ENCODE data around the gene PRRG2.

Gene PRRG2

DNA sequence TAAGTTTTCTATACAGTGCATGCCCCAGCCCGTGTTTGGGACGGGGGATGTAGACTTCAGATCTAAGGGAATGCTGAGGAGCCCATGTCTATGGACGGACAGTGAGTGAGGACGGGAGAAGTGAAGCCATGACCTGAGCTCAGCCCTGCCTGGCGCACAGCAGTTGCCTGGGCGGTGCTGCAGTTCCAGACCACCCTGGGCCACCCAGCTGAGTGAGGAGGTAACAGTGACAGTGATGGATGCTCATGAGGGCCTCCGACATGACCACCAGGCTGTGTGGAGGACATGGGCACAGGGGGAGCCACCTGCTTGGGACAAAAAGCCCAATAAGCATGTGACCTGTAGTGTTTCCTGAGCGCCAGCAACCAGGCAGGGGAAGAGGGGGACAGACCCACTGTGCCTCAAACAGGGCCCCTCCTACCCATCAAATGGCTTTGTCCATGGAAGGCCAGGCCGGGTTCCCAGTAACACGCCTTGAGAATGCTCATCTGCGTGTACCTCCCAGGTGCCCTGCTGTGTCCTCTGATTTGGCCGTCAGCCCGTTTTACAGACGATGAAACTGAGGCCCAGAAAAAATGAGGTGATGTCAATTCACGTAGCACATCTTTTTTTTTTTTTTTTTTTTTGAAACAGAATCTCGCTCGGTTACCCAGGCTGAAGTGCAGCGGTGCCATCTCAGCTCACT is 23.3 kb upstream of the PRRG2 start:
- DNase-seq, result no peak

DNA sequence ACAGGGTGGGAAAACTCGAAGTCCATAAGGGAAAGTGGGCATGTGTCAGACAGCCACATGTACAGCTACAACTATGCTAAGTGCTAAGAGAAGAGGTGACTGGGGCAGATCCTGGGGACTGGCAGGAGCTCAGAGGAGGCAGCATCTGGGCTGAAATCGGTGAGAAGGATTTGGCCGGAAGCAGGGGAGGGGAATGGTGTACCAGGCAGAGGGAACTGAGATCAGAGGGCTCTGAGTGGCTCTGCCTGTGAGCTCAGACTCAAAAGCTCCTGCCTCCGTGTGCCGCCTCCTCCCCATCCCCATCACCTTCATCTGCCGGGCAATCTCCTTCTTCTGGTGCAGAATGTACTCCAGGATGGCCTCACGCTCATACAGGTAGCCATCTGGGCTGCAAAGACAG is 22.5 kb upstream of the PRRG2 start:
- DNase-seq, result no peak

DNA sequence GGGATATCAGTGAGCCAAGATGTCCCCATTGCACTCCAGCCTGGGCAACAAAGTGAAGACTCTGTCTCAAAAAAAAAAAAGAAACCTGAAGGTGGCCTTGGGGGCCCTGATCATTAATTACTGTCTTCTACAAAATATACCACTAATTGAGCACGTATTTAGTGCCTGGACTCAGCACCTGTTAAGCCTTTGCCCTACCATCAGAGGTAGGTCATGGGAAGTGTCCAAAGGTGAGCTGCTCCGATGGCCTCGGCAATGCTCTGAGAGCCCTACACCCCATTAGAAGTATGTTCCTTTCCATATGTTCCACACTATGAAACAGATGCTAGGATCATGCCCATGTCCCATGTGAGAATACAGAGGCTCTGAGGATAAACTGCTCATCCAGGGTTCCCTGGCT is 21.7 kb upstream of the PRRG2 start:
- no peak for DNase-seq

DNA sequence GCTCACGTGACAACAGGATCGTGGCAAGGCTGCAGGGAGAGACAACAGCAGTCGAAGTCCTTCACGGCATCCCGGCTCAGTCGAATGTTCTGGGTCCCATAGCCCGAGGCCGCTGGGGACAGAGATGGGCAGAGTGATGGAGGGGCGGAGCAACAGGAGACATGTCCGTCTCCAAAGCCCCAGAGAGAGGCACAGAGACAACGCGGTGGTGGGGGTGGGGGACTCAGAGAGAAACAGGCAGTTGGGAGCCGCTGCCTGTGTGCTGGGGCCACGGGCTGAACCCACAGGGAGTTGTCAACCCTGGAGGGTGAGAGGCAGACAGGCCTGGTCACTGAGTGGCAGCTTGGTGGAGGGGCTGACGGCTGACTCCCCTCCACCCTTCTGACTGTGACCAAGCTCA is 21.2 kb upstream of the PRRG2 start:
- DNase-seq, result no peak

DNA sequence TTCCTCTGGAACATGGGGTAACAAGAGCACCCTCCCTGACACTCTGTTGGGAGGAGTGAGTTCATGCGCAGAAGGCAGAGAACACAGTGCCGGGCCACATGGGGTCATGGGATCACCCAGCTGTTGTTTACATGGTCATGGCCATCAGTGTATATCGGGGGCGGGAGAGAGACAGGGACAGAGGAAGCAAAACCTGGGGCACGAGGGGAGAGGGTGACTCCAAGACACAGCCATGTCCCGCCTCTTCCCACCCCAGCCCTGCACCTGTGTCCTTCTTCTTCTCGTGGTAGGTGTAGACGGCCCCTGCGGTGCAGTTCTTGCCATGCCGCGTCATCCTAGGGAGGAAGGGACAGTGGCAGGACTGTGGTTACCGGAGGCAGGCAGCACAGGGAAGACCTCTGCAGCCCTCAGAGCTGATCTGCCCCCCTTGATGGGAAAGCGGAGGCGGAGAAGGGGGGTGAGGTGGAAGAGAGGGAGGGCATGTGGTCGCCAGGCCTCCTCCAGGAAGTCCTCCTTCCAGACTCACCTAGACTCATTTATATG is 20.7 kb upstream of the PRRG2 start:
- DNase-seq, result peak in 1 of 2 donors; percentile 50

DNA sequence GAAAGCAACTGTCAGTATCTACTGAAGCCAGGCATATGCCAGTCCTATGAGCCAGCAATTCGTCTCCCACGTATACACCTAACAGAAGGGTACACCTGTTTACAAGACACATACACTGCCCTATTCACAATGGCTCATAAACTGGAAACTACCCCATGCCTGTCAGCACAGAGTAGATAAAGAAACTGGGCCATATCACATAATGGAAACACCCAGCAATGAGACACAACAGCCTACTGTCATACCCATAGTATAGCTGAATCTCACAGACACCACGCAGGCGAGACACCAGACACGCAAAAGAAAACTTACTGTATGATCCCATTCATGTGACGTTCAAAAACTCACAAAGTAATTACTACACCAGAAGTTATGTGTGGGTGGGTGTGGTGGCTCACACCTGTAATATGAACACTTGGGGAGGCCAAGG is 16.5 kb upstream of the PRRG2 start:
- no peak for DNase-seq

DNA sequence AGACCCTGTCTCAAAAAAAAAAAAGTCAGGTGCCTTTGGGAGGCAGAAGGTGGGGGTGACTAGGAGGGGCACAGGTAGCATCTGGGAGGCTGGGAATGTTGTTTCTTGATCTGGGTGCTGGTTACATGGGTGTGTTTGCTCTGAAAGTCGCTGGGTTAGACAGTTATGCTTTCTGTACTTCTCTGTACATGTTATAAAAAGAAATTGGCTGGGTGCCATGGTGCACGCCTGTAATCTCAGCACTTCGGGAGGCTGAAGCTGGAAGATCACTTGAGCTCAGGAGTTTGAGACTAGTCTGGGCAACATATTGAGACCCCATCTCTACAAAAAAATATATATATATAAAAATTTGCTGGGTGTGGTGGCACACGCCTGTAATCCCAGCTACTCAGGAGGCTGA is 15.9 kb upstream of the PRRG2 start:
- no peak for DNase-seq

DNA sequence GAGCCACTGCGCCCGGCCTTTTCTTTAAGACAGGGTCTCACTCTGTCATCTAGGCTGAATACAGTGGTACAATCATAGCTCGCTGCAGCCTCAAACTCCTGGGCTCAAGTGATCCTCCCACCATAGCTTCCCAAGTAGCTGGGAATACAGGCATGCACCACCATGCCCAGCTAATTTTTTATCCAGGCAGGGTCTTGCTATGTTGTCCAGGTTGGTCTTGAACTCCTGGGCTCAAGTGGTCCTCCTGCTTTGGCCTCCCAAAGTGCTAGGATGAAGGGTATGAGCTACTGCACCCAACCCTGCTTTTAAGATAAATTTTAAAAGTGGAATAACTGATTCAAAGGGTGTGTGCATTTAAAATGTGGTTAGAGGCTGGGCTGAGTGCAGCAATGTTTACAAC is 14.8 kb upstream of the PRRG2 start:
- DNase-seq, result no peak

DNA sequence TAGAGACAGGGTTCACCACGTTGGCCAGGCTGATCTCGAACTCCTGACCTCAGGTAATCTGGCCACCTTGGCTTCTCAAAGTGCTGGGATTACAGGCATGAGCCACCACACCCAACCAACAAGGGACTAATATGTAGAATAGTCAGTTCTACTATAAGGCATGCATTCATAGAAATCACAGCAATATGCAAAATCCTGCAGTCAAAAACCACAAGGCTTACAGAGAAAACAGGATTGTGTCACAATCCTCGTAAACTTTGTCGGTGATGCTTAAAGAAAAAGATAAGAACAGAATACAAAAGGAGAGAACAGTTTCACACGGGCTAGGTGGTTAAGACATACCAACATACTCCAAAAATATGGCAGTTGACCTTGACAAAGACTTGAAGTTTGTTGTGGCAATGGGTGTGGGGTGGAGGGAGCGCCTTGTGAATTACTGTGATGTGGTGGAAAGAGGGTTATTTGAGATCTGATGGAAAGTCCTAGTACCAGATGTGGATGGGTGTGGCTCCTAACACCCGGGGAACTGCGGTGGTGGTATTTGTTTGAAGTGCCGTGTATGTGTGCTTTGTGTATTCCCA is 13.2 kb upstream of the PRRG2 start:
- peak; percentile 80 to 86 for DNase-seq

DNA sequence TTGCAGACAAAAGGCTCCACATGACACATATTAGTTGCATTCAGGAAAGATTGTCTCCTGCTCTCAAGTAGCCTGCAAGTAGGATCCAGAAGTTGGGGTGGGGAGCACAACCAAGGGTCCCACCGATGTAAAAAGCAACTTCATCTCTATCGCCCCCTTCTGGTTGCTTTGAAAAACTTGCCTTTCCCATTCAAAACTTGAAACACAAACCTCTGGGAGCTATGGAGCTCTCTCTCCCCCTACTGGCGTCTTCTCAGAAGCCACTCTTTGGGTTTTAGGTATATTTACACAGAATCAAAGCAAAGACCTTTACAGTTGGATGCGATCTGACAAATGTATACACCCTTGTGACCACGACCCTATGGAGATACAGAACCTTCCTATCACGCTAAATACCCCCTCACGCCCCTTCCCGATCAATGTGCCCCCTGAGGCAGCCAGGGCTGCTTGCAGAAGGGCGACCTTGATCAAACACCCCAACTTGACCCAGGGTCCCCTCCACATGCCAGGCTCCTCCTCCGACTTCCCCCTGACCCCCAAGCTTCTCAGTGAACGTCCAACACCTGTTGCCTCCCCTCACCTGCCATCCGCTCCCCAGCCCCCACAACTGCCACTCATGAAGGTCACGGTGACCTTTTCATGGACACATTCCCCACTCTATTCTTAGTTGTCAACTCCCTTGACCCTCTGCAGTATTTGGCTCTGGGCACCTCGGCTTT is 10.8 kb upstream of the PRRG2 start:
- peak; percentile 77 to 86 for DNase-seq

DNA sequence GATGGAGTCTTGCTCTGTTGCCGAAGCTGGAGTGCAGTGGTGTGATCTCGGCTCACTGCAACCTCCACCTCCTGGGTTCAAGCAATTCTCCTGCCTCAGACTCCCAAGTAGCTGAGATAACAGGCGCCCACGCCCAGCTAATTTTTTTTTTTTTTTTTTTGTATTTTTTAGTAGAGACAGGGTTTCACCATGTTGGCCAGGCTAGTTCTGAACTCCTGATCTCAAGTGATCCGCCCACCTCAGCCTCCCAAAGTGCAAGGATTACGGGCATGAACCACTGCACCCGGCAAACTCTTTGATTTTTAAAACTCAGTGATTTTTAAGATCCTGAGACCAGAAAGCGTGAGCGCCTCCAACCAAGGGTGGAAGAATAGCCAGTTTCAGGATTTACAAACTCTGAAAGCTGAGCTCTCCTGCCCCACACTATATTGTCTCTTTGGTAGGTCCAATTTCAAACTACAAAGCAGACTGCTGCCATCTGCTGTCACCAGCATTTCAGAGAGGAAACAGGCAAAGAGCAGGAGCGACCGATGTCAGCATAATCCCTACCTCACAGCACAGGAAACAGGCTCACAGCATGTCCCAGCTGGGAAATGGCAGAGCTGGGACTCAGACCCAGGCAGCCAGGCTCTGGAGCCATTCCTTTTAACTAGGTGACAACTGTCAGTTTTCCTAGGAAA is 10.0 kb upstream of the PRRG2 start:
- DNase-seq, result peak; percentile 47 to 52

DNA sequence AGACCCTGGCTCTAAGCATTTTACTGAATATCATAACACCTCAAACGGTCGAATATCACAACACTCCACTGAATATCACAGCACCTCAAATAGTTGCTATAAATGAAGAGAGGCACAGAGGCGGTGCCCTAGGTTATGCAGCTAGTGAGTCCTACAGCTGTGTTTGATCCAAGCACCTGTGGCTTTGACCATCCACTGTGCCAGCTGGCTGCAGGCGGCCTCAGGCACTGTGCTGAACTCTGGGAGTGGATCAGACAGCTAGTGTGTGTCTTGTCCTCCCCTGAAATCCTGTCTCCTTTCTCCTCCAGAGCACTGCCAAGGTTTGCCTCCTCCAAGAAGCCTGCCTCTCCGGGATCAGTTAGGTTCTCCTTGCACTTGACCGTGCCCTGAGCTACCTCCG is 8.1 kb upstream of the PRRG2 start:
- no peak for DNase-seq

DNA sequence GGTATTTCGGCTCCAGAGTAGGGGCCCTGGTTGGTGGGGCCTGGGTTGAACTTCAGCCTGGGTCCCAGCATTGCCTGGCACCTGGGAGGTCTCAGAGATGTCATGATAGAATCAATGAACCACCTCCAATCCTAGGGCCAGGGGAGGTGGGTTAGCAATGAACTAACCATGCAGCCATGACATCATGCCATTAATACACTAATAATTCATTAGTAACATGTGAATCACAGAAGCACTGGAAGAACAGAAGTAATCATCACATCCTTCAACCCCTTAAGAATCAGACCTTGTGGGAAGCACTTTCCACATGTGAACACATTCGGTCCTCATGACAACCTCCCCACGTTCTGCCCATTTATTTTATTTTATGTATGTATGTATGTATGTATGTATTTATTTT is 7.7 kb upstream of the PRRG2 start:
- DNase-seq, result no peak

DNA sequence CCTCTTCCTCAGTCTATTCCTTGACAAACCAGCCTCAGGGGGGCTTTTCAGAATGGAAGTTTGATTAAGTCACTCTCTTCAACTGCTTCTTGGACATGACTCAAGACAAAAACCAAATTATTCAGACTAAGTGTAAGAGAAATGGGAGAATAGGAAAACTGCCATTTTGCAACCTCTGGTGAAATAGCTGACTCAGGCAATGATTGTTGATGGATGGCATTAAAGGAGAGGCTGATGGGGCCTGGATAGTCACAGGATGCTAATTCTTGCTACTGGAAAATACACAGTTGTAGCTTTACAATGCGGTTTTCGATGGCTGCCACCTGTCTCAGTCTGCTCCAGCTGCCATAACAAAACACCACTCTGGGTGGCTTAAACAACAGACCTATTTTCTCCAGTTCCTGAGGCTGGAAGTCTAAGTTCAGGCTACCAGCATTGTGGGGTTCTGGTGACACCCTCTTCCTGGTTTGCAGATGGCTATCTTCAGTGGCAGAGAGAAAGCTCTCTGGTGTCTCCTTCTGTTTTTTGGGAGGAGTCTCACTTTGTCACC is 6.8 kb upstream of the PRRG2 start:
- no peak for DNase-seq

DNA sequence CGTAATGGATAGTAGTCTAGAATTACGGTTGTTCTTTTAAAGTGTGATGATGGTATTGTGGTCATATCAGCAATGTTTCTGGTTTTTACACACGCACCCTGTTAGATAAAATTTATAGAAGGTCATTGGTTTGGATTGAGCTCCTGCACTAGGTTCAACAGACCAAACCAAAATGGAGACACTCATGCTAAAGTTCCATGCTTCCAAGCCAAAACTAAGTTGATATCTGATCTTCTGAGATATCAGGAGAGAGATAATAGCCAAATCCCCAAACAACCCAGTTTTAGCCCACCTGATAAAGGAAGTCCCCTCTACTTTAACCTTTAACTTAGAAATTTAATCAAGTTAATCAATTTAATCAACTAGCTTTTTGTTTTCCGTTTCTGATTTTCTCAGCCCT is 1.9 kb upstream of the PRRG2 start:
- DNase-seq, result no peak

DNA sequence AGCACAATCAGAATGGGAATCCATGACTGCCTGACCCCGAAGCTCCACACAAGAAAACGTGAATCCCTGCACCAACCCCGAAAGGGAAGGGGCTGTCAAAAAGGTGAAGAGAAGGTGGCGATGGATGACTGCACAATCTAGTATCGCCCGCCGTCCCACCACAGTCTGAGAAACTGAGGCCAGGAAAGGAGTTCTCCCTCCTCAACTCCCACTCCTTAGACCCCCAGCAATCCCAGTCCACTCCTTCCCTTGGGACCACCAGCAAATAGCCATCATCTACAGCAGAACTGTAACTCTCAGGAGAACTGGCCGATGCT is 1.2 kb upstream of the PRRG2 start:
- DNase-seq, result no peak

DNA sequence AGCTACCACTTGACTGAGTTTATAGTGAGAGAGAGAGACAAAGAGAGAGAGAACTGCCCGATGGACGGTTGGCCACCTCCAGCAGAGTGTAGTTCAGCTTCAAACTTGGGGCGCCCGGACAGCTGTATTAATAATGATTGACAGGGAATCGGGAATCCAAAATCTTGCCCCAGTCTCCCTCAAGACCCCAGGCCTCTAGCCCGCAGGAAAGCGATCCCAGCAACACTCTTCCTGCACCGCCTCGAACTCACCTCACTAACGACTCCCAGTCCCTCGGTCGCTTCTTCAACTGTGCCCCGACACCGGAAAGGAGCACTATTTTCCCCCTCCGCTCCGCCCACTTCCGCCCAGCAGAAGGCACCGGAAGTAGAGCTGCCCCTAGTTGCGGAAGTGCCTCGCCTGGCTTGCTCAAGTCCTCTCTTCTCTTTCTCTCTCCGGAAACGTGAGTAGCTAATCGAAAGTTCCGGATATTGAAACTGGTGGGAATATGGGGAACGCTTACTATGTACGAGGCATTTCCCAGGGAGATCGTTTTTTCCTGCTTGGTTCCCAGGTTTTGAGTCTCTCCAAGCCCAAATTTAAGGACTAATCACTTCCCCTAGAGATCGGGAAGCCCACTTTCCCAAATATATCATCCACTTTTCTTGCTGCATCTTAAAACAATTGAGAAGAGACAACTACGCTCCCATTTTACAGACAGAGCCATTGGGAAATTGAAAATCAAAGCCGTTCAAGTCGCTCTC is 681 bp upstream of the PRRG2 start, which contains the start of gene NOSIP:
Gene NOSIP, minus strand, starts transcription at position 293 of the 743 bp plus-strand sequence. CDS start 19,865 bp downstream, outside the sequence.
- DNase-seq, result peak; percentile 95 to 97

DNA sequence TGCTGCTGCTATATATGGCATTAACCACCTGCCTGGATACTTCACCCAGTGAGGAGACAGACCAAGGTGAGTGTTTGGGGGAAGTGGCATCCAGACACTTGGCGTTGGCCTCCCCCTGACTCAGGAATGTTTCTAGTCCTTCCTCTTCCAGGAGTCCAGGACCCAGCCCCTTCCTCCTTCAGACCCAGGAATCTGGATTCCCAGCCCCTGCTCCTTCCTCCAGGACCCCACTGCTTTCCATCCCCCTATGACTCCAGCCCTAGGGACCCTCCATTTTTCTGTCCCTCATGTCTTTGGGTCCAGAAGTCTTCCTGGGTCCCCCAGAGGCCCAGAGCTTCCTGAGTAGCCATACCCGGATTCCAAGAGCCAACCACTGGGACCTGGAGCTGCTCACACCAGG is 2.1 kb downstream of the PRRG2 start:
- DNase-seq, result no peak

DNA sequence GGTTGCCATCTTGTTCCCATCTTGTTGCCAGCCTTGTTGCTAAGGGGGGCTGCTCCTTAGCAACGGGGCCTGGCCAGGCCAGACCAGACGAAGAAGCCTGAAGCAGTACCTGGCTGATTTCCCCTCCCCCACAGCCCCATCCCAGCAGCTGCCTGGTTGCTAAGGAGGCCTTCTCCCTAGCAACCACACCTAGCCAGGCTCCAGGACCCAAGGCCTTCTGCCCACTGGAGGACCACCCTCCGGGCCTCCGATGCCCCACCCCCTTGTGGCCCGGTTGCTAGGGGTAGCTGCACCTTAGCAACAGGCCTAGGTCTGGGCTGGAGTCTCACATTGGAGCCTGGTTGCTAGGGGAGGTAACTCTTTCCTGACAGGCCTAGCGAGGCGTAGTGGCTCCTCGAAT is 3.9 kb downstream of the PRRG2 start:
- DNase-seq, result no peak

DNA sequence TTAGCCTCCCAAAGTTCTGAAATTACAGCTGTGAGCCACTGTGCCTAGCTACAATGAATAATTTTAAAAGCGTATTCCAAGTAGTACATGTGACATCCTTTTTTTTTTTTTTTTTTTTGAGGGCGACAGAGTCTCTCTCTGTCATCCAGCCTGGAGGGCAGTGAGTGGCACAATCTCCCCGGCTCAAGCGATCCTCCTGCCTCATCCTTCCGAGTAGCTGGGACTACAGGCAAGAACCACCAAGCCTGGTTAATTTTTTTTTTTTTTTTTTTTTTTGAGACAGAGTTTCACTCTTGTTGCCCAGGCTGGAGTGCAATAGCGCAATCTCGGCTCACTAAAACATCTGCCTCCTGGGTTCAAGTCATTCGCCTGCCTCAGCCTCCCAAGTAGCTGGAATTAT is 6.1 kb downstream of the PRRG2 start:
- DNase-seq, result no peak

DNA sequence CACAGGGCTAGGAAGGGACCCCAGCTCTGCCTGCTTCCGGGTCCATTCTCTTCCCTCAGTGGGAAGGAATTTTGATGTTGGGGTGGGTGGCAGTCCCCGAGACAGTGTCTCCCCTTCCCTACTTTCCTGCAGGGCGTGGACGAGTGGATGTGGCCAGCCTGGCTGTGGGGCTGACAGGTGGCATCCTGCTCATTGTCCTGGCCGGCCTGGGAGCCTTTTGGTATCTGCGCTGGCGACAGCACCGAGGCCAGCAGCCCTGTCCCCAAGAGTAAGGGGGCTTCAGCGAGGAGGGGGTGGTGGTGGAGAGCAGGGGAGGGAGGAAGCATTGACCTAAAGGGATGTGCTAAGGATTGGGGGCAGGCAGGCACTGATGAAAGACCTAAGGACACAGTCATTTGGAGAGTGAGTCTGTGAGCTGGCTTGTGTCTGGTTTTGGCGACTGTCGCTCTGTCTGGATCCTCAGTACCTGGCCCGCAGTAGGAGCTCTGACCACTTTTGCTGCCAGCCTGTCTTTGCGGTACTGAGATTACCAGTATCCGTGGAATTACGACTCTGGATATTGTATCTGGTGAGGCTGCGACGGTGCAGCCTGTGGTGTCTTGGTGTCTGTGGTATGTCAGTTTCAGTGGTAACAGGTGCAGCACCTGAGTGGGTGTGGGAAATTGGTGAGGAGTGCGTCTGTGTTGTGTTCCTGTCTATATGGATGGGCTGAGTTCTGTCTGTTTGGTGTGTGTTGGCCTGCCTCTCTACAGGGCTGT is 7.4 kb downstream of the PRRG2 start:
- peak in 1 of 2 donors; percentile 37 for DNase-seq

DNA sequence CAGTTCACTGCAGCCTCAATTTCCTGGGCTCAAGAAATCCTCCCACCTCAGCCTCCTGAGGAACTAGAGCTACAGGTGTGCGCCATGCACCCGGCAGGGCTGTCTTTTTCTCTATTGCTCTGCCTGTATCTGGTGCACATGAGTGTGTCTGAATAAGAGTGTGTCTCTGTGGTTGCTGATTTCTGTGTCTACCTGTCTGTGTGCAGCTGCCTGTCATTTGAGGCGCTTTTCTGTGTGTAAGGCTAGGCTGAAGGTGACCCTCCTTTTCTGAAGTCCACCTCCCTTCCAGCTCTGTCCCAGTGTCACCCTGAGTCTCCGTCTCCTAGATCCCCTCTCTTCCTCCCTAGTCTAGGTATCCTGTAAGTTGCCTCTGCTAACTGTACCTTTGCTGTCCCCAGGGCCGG is 8.4 kb downstream of the PRRG2 start:
- DNase-seq, result peak in 1 of 2 donors; percentile 35
